Activated T-cell treated with anti-CD3 and anti-CD28 coated beads for 4 hours (primary cell): ENCODE data around the gene KLK8.
"Not testable (repeated sequence)": the region's sequence is repeated elsewhere in the genome, so short reads cannot be mapped to it uniquely, and the experiment has no call there.

Source experiments
- DNase-seq: peaks from one replicate; pipeline ENCODE4 v3.0.0-alpha.2; 2020

The KLK8 gene

DNA sequence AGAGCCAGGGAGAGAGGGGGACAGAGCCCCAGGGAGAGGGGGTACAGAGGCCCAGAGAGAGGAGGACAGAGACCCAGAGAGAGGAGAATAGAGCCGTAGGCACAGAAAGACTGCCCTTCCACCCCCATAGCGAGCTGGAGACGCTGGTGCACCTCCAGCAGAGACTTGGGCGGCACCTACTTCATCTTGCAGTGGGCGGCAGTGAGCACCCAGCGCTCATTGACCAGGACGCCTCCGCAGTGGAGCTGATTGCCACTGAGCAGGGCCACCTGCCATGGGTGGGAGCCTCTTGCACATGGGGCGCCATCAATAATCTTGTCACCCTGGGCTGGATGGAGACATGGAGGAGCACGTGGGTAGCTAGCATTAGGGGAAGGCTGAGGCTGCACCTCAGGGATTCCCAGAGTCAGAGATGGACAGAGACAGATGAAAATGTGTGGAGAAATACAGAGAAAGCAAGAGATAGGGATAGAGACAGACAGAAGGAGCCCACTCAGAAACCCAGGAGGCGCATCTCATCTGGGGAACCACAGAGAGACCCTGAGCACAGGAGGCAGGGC is 19.7 kb downstream of the KLK8 start:
- DNase-seq = no peak

DNA sequence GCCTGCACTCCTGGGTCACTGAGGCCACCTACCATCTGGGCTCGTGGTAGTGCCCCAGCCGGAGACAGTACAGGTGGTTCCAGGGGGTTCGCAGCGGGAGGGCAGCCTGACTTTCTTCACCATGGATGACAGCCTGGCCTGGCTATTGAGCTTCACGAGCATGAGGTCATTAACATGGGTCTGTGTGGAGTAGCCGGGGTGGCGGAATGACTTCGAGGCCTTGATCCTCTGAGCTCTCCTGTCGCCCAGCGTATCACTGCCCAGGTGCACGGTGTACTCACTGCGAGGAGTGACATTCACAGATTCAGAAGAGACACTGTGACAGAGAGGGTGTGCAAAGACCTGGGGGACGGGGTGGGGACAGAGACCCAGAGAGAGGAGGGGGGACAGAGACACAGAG is 21.2 kb downstream of the KLK8 start:
- DNase-seq = no peak

DNA sequence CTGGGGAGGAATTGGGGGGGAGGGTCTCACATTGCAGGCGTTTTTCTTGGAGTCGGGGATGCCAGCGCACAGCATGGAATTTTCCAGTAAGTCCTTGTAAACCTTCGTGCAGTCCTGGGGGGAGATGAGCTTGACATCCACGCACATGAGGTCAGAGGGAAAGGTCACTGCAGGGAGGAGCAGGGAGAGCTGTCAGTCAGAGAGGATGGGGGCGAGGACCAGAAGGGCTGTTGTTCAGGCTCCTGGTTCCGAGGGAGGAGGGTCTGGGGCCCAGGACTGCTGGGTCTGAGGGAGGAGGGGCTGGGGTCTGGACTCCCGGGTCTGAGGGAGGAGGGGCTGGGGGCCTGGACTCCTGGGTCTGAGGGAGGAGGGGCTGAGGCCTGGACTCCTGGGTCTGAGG is 21.6 kb downstream of the KLK8 start:
- DNase-seq = no peak

DNA sequence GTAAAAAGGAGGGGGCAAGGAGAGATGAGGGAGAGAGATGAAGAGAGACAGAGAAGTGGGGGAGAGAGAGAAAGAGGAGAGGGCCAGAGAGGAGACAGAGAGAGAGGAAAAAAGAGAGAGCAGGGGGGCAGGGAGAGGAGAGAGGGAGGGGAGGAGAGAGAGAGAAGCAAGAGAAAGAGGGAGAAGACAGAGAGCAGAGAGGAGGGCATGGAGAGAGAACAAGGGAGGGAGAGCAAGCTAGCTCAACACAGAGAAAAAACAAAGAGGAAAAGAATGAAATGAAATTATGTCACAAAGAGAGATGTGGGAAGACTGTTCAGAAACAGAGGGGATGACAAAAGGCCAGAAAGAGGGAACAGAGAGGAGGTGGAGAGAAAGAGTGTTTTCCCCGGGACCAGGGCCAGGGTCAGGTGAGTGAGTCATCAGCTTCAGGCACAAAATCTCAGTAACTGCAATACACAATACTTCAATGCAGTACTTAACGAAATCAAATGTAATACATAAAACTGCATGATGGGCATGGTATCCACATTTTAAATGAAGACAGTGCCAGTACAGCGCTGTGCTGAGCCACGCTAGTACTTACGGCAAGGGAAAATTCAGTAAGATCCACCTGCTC is 22.5 kb downstream of the KLK8 start:
- no peak for DNase-seq

DNA sequence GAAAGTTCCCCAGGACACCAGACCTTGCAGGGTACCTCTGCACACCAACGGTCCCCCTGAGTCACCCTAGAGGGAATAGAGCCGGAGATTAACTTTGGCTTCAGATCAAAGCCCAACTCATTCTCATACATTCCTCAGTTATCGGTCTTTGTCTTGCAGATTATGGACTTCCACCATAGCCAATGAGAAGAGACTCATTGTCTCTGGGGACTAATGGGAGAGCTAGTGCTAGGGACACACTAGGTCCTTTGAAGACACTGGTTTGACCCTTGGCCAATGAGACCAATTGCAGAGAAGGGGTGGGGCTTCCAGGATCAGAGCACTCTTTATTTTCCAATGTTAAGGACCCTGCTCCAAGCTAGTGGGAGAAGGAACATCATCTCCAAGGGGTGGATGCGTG is 23.8 kb downstream of the KLK8 start:
- DNase-seq = no peak

DNA sequence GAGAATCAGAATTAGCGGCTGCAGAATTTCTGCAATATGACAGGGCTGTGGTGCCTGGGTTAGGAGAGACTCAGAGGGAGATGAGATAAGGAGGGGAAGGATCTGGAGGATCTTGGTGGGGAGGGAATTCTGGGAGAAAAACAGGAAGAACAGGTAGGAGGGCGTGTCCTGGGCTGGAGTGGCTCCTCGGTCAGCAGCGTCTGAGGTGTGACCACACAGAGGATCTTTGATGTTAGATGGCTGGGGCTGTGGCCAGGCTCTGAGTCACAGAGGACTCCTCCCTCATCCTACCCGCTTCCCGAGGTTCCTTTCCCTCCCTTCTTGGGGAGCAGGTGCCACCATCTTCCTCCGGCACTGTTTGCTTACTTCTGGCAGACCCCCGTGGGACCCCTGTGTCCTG is 25.6 kb downstream of the KLK8 start:
- DNase-seq = no peak

DNA sequence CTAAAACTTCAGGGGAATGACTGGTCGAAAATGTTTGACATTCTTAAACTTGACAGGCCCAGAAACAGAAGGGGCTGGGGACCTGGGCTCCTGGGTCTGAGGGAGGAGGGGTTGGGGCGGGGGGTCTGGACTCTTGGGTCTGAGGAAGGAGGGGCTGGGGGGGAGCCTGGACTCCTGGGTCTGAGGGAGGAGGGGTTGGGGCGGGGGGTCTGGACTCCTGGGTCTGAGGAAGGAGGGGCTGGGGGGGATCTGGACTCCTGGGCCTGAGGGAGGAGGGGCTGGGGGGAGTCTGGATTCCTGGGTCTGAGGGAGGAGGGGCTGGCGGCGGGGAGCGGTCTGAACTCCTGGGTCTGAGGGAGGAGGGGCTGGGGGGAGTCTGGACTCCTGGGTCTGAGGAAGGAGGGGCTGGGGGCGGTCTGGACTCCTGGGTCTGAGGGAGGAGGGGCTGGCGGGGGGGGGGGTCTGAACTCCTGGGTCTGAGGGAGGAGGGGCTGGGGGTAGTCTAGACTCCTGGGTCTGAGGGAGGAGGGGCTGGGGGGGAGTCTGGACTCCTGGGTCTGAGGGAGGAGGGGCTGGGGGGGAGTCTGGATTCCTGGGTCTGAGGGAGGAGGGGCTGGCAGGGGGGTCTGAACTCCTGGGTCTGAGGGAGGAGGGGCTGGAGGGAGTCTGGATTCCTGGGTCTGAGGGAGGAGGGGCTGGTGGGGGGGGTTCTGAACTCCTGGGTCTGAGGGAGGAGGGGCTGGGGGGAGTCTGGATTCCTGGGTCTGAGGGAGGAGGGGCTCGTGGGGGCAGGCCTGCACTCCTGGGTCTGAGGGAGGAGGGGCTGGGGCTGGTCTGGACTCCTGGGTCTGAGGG is 26.5 kb downstream of the KLK8 start:
- no peak for DNase-seq

DNA sequence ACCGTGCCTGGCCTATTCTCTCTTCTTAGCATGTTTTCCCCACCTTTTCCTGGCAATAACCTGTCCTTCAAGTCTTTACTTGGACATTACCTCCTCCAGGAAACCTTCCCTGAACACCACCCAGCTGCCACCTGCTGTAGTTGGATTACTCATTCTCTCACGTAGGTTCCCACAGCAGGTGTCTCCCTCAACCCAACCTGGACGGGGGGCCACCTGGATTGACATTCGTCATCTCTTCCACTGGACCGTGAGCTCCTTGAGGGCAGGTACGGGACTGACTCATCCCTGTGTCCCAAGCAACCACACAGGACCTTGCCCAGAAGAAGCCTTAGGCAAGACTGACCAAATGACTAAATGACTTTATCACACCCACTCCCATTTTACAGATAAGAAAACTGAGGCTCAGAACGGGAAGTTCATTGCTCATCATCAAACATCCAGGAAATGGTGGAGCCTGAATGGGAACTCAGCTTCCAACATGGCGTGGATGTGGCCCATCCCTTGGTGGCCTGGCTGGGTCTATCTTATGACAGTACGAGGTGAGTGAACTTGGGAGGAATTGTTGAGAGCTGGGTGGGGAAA is 28.5 kb downstream of the KLK8 start:
- no peak for DNase-seq

DNA sequence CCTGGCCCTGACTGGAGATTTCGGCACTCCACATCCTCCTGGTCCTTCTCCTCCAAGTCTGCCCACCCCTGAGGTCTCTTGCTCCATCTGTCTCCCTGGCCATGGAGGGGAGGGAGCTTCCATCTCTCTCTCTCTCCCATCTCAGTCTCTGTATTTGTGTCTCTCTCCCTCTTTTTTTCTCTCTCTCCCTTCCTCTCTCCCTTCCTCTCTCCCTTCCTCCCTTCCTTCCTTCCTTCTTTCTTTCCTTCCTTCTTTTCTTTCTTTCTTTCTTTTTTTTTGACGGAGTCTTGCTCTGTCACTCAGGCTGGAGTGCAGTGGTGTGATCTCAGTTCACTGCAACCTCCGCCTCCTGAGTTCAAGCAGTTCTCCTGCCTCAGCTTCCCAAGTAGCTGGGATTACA is 31.6 kb downstream of the KLK8 start:
- DNase-seq = not testable (repeated sequence)

DNA sequence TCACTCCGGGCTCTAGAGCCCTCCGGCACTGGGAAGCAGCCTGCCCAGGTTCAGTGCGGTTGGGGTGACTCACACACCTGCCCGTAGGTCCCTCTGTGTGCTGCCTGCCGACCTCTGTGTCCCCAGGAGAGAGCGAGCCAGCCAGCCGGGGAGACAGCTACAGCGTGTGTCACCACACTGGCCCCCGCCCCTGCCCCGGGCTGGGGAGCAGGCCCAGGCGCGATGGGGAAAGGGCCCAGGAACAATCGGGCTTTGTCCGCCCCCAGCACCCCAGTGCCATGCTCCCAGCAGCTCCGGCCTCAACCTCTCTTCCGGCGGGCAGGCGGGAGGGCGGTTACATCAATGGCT is 32.0 kb downstream of the KLK8 start, which contains the start of gene KLK6:
KLK6 (minus strand) TSS at position 179 of the 348 bp plus-strand sequence. CDS start 1,487 bp downstream, outside the sequence.
- DNase-seq = no peak

DNA sequence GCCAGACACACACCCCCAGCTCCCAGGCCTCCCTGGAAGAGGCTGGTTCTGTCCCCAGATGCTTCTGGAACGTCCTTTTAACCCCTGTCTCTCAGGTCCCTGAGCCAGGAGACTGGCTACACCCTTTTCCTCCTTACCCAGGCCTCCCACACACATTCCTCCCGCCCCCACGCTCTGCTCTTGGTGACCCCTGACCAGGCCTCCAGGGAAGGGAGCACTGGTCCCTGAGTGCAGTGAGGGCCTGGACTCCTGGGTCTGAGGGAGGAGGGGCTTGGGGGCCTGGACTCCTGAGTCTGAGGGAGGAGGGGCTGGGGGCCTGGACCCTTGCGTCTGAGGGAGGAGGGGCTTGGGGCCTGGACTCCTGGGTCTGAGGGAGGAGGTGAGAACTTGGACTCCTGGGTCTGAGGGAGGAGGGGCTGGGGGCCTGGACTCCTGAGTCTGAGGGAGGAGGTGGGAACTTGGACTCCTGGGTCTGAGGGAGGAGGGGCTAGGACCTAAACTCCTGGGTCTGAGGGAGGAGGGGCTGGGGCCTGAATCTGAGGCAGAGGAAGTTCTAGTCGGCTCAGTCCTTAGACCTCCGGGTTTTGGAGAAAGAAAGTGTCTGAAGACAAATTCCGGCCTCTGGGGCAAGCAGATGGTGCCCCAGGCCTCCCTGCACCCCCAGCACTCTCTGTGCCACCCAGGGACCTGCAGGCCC is 32.5 kb downstream of the KLK8 start:
- DNase-seq = no peak

DNA sequence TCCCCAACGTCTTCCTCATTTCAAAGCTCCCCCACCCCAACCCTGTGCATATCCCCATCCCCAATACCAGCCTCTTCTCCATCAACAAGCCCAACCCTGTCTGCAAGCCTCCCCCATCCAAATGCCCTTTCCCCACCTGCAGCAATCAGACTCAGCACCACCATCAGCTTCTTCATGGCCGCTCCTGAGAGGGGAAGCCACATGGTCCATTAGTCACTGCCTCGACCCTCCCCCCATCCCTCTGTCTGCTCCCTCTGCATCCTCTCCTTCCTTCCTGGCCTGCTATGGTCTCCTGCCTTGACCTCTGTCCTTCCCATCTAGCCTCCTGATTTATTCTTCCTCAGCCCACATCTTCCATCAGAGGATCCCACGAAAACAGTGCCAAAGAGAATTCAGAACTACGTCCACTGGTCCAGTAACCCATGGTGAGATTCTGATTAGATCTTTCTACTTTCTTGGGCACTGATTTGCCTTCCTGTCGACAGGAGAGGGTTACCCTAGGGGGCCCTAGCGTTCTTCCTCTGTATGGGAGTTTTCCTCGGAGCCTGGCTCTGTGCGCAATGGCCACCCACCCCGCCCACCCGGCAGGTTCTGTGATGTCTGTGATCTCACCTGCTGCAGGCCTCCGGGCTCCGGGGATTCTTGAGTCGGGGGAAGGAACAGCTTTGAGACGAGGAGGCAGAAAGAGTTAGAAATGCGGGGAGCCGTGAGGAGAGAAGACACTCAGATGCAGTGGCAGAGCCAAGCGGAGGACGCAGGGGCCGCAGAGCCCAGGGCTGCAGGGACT is 33.3 kb downstream of the KLK8 start:
- no peak for DNase-seq

DNA sequence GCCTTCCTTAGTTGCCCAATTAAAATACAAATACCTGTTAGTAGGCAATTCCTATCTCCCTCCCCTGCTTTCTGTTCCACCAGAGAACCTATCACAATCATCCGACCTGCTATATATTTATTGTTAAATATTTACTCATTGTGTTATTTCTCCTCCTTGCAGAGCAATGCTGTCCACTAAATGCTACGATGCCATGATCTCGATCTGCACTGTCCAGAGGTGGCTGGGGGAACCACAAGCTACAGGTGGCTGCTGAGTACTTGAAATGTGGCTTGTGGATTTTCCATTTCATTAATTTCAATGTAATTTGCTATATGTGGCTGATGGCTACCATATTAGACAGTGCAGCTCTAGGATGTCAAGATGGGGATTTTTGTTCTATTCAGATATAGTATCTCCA is 37.1 kb downstream of the KLK8 start:
- no peak for DNase-seq

DNA sequence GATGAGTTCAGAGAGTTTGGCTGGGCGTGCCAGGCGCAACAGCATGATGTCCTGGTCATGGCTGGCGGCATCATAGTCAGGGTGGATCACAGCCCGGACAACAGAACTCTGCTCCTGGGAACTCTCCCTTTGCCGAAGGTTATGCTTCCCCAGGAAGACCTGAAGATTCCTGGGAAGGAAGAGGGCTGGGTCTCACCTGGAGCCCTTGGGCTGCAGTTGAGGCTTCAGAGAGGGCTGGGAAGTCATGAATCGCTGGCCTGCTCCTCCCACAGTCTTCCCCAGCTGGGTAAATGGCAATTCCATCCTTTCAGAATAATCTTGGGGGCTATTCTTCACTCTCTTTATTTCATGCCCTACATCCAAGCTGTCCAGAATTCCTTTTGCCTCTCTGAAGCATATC is 38.0 kb downstream of the KLK8 start:
- DNase-seq = no peak

DNA sequence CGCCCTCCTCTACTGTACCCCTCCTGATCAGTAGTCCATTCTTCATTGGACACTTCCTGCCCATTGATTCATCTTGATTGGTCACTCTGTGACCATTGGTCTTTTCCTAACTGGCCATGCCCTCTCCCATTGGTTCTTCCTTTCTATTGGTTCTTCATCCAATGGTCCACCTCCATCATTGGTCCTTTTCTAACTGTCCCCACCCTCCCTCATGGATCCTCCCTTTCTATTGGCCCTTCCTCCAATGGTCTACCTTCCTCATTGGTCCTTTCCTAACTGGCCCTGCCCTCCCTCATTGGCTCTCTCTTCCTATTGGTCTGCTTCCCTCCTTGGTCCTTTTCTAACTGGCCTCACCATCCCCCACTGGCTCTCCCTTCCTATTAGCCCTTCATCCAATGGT is 39.2 kb downstream of the KLK8 start:
- no peak for DNase-seq

DNA sequence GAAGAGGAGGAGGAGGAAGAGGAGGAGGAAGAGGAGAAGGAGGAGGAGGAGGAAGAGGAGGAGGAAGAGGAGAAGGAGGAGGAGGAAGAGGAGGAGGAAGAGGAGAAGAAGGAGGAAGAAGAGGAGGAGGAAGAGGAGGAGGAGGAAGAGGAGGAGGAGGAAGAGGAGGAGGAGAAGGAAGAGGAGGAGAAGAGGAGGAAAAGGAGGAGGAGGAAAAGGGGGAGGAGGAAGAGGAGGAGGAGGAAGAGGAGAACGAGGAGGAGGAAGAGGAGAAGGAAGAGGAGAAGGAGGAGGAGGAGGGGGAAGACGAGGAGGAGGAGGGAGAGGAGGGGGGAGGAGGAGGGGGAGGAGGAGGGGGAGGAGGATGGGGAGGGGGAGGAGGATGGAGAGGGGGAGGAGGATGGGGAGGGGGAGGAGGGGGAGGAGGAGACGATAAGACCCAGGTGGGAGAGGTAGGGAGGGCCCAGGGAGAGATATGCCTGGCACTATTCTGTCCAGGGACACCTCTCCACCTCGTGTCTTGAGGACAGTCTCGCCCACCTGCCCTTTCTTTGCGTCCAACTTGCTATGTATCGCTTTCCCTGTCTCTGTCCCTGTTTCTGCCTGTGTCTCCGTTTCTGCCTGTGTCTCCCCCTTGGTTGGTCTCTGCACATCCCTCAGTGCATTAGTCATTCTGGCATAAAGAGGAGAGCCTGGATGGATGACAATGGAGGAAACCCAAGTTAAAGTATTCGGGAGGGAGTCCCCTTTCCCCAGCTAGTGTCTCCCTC is 41.5 kb downstream of the KLK8 start:
- no peak for DNase-seq

DNA sequence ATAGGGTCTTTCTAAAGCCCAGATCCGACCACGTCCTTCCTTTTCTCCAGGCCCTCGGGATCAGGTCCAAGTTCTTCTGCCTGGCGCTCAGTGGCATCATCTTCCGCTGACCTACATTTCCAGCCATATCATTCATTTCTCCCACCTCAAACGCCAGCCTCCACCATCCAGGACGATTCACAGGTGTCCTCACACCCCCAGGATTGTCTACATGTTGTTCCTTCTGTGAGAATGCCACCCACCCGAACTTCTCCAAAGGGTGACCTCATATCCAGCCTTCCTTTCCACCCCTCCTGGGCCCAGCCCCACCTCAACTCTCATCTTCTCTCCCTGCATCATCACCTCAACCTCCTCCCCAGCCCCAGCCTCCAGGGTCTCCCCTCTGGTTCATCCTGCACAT is 43.8 kb downstream of the KLK8 start:
- DNase-seq = no peak

DNA sequence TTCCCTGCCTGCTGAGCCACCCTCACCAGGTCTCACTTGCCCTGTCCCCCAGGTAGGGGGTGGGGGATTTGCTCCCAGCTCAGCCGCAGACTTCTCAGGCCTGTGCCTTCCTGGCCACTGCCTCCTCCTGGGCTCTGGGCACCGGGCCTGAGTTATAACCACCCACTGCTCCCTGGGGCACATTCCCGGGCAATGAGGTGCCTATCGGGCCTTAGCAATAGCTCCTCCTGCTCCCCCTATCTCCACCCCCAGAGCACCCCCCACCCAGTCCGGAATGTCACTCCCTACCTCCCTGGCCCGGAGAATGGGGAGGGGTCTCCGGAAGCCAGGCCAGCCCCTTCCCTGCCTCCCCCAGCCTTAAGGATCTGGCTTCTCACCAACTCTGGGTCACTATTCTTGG is 48.5 kb downstream of the KLK8 start, which contains the start of gene KLK5:
KLK5 (minus strand) TSS at position 129 of the 400 bp plus-strand sequence. CDS start 381 bp downstream, outside the sequence.
- DNase-seq = no peak

DNA sequence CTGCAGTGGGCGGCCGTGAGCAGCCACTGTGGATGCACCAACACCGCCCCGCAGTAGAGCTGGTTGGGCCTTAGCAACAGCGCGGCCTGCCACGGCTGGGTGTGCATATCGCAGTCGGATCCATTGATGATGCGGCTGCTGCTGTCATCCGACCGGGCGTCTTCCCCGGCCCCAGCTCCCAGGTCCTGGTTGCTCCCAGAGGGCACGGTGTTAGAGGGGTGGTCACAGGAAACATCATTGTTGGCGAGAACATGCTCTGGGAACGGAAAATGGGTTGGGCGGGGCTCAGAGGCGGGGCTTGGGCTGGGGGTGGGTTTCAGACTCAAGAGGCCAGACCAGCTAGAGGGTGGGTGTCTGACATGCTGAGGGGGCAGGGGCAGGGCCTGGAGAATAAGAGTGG is 51.5 kb downstream of the KLK8 start:
- no peak for DNase-seq

DNA sequence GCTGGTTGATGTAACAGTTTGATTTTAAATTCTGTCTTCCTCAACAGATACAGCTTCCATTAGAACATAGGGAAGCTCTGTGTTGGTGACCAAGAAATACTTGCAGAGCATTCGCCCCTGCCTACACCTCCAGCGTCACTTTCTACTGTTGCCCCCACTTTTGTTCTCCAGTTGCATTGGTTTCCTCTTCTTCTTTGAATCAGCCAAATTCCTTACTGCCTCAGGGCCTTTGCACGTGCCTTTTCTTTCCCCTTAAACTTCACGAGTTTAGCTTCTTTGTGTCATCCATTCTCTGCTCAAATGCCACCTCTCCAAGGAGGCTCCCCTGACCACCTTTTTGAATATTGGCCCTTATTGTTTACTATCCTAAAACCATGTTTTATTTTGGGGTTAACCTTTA is 54.3 kb downstream of the KLK8 start:
- no peak for DNase-seq
